NCI-H748 (cell line): ENCODE results near the gene SBSN.
"Not testable (repeated sequence)": the region's sequence is repeated elsewhere in the genome, so short reads cannot be mapped to it uniquely, and the experiment has no call there.

ENCODE experiments used
- DNase-seq: peaks from one replicate; lab custom pipeline; 2025; ENCODE audit not compliant: unreplicated experiment; lab: John Stamatoyannopoulos, UW

SBSN gene

GRCh38 chr19:35474594-35474993 lies 53.5 kb downstream of the SBSN start:
- DNase-seq: not testable (repeated sequence)

GRCh38 chr19:35474104-35474503 lies 54.0 kb downstream of the SBSN start:
- DNase-seq: no peak
